Endometrial microvascular endothelial cells (primary cell): Measurements from ENCODE around the gene PFN3. TPM values are rescaled to one million over a fixed set of nuclear protein-coding genes. Genes with fewer than 3 reads are reported as not detected.

Experiments
- in situ Hi-C: cut with HindIII; loops from 2 replicates; pipeline ENCODE4 v1.10.0; 2017; ENCODE audit warnings: low sequenced_read_pairs, low pct_unique_long_range_greater_than_20kb; ENCODE audit errors: inconsistent ontology term
- total RNA-seq: library from RNA; depleted of rRNA; stranded (reverse); fragments of >200 nt; gene quantifications from one replicate; pipeline ENCODE4 v1.2.3, GENCODE V29; 2015; ENCODE audit errors: inconsistent ontology term

The PFN3 gene, protein sequence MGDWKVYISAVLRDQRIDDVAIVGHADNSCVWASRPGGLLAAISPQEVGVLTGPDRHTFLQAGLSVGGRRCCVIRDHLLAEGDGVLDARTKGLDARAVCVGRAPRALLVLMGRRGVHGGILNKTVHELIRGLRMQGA
- total RNA-seq, result not detected

DNA sequence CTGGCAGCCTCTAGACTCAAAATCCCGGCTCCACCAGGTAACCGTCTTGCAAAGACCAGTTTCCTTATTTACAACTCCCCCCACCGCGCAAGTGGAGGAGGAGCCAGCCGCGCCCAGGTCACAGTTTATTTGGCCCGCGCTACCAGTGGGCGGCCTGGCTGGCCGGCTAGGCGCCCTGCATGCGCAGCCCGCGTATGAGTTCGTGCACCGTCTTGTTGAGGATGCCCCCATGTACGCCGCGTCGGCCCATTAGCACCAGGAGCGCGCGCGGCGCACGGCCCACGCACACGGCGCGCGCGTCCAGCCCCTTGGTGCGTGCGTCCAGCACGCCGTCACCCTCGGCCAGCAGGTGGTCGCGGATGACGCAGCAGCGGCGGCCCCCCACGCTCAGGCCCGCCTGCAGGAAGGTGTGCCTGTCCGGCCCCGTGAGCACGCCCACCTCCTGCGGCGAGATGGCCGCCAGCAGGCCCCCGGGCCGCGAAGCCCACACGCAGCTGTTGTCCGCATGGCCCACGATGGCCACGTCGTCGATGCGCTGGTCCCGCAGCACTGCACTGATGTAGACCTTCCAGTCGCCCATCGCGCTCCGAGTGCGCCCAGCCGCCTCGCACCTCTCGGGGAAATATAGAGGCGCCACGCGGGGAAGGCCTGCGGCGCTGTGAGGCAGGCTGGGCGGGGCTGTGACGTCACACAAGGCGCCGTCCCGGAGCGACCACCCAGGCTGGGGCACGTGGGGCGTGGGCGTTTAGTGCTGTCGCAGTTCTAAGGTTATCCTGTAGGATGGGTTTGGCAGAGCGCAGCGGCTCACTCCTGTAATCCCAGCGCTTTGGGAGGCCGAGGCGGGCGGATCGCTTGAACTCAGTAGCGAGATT, at the start of gene PFN3:
Gene PFN3, minus strand, starts transcription at position 665 of the 872 bp plus-strand sequence. Its CDS starts 85 bp downstream, at position 580.
- in situ Hi-C loops, result no loop called here

DNA sequence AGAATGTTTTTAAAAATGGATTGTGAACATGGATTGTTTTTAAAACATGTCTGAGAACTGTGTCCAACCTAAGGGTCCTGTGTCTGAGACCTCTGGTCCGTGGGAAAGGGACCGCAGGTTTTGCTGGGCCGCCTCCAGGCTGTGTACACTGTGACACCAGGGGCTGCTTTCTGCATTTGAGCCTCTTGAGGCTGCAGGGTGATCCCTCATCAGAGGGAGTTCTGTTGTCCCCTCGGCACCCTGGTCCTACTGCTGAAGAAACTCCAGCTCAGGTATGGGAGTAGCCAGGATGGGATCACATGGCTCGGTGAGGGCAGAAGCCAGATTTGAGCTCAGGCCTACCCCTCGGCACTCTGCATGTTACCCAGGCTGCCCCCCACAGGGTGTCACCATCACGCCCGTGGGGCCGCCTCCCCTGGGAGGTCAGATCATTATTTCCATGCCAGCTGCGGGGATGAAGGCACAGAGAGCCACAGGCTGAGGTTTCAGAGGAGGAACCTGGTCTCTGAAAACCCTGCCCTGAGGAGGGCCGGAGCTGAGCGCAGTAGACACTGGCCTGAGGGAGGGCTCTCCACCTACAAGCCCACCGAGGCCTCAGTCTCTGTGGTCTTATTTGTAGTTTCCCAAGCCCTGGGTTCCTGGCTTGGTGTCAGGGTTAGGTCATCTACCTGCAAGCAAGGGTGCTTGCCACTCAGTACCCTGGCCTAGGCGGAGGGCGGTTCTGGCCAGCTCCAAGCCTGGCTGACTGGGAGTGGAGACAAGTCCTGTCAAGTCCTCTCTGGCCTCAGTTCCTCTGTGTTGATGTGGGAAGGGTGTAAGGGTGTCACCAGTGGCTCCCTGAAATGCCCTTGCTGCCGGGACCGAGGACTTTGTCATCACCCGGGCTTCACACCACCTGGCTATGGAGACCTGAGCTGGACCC, 48.9 kb upstream of the PFN3 start:
- in situ Hi-C loops, result loop anchor here (10.0 kb wide), 1 partner anchor 125 kb away; no protein-coding TSS in a partner anchor

DNA sequence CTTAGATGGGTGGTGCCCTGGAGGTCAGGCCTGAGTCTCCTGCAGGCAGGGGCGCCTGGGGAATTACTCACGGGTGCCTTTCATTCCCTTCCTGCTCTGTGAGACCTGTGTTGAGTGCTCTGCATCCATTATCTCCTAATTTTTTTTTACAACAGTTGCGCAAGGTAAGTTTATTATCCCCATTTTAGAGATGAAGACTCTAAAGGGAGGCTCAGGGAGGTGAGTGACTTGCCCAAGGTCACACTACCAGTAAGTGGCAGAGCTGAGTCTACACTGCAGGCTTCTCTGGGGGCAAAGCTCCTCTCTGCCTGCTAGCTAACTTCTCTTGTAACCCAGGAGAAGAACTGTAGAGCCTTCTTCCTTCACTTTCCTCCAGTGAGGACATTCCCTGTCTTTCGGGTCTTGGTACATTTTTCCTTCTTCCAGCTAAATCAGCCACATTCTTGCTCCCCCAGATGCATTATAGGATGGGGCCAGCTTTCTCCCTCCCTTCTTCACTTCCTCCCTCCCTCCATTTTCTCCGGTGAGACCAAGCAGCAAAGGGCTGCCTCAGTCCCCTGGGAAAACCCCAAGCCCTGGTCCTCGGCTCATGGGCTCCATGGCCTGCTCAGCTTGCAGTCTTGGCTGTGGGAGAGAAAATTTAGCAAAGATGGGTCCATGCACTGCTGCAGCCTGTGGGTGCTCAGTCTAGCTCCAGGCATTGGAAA, 47.9 kb upstream of the PFN3 start:
- in situ Hi-C loops, result loop anchor here (10.0 kb wide), 1 partner anchor 124 kb away; no protein-coding TSS in a partner anchor

DNA sequence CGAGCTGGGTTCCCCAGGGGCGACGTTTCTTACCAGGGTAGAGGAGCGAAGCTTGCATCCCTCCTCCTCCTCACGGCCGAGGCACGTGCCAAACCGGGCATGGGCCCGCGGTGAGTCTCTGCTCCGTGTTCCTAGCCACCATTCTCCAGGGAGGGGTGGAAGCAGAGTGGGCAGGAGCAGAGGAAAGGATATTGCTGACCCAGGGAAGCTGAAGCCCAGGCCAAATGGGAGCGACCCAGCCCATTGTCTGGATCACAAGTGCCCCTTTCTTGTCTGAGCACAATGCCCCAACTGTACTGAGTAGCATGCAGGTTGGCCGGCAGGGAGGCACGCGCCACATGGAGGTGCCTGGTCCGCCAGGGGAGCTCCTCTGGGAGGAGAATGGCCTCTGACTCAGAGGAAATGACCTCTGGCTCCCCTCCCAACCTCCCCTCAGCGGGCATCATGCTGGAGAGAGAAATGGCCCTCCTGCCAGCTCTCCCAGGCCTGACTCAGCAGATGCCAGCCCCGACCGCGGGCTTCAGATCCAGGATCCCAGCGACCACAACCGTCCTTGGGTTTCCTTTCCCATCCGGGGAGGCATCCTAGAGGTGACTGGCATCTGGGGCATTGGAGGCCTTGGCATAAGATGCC, 47.3 kb upstream of the PFN3 start:
- in situ Hi-C loops, result loop anchor here (10.0 kb wide), 1 partner anchor 123 kb away; no protein-coding TSS in a partner anchor

DNA sequence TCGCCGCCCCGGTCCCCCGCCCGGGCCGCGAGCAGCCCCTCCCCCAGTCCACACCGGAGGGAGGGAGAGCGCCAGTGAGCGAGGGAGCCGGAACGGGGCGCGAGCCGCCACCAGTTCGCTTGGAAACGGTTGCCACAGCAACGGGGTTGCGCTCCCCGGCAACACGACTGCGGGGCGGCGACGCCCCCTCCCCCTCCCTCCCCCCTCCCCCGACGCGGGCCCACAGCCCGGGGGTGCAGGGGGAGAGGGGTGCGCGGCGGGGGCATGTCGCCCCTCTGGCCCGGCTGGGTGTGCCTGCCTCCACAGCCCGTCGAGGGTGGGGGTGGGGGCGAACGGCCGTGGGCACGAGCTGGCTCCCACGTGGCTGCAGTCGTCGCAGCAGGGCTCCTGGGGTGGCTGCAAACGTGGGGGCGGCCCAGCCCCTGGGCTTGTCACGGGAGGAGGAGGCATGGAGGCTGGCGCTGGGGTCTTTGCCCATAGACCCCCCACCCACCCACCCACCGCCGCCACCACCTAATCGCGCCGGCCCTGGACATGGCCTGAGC, 46.7 kb upstream of the PFN3 start:
- in situ Hi-C loops, result loop anchor here (10.0 kb wide), 1 partner anchor 122 kb away; no protein-coding TSS in a partner anchor

DNA sequence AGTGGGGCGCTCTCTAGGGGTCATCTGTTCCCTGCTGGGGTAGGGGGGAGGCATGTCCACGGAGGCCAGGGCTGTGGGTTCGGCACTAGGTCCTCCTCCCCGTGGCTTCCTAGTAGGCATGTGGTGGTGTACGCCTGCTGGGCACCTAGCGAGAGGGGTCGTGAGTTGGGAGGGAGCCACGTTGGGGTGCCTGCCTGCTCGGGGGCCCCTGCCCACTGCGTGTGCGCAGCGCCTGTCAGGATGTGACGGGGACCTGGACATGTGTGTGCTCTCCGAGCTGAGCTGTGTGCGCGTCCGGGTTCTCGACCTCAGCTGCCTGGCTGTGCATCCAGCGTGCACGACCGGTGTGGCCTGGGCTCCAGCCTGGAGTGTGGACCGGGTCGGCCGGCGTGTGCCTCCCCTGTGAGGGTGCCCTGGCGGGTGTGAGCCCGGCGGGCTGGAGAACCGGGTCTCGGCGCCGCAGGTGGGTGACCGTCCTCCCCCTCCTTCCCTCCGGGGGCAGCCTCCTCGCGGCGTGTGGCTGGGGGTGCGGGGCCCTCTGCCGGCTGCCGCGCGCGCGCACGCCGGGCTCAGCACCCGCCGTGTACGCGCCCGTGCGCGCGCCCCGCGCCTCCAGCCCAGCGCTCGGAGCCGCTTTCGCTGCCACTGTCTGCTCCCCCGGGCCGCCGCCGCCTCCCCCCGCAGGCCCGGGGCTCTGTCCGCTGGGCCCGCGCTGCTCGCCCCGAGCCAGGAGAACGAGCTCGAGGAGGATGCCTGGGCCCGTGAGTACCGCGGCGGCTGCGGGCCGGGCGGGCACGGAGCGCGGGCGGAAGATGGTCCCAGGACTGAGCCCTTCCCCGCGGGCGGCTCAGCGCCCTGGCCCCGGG, 46.0 kb upstream of the PFN3 start, which contains the start of gene PRR7:
Gene PRR7, plus strand, starts transcription at position 615 of the 866 bp plus-strand sequence. CDS start 8,254 bp downstream, outside the sequence.
- in situ Hi-C loops, result loop anchor here (10.0 kb wide), 1 partner anchor 122 kb away; no protein-coding TSS in a partner anchor

DNA sequence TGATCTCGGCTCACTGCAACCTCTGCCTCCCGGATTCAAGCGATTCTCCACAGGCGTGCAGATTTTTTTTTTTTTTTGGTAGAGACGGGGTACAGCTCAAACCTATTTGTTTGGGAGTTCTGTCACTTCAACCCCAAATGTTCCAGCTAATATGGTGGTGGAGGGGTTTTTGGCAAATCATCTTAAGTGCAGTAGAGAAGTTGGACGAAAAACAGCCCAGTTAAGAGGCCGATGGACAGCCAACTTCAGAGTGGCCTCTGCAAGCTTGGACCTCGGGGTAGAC, 45.4 kb upstream of the PFN3 start:
- in situ Hi-C loops, result loop anchor here (10.0 kb wide), 1 partner anchor 121 kb away; no protein-coding TSS in a partner anchor

DNA sequence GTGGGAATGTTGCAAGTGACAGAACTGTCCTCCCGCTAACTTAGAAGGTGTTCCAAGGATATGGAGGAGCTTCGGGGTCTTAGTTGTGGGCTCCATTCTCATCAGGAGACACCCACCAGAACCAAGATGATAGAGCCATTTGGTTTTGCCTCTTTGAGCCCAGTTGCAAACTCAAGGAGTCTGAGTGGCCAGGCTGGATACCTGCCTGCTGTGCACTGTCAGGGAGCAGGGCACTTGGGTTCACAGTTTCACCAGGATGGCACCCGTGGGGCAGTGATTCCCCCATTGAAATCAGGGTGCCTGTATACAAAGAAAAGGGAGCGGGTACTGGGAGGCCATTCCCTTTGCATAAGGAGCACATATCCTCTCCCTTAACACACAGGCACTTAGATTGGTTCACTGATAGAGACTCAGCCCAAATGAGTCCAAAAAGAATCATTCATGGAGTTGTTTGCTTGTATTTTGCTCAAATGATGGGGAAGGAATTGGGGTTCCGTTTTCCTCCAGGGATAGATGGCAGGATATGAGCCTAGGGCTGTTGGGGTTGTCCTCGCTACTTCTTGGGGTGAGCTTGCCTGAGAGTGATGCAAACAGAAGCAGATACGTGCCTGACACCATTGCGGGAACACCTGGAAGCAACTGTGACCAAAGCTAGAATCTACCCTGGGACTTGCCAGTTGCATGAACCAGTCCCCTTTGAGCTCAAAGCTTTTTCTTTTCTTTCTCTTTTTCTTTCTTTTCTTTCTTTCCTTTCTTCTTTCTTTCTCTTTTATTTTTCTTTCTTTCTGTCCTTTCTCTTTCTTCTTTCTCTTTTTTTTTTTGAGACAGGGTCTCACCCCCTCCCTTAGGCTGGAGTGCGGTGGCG, 44.8 kb upstream of the PFN3 start:
- in situ Hi-C loops, result loop anchor here (10.0 kb wide), 1 partner anchor 120 kb away; no protein-coding TSS in a partner anchor

DNA sequence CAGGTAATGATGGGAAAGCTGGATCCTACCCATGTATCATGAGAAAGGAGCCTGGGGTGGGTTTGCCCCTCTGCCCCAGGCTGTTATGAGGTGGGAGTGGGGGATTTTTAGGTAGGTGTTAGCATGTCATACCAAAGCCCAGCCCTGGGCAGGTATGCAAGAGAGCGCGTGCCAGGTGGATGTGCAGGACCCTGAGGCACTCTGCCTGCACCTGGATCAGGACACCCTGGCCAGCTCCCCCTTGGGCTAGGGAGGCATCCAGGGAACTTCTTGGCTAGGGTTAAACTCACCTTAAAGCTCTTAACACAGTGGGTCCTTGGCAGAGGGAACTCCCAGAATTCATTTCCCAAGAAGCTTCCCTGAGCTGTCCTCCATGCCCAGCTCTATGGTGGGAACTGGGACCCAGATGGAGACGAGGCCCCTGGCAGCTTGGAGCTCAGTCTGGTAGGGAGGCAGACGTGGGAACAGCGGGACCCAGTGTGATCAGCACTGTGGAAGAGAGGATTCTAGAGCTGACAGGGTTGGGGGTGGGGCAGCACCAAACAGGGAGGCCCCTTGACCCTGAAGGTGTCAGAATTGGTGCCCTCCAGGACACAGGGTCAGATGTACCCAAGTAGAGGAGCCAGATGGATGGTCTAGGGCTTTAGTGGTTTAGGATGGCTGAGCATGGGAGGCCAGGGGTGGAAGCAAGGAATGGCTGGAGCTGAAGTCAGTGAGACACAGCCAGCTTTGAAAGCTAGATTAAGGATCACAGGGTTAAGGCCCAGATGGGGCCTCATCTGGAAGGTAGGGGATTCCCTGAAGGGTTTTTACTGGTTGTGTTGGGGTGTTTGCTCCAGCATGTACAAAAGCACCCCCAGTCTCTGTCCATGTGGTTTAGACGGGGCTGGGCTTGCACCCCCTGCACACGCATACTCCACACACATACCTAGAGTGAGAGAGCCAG, 43.9 kb upstream of the PFN3 start:
- in situ Hi-C loops, result loop anchor here (10.0 kb wide), 1 partner anchor 120 kb away; no protein-coding TSS in a partner anchor

DNA sequence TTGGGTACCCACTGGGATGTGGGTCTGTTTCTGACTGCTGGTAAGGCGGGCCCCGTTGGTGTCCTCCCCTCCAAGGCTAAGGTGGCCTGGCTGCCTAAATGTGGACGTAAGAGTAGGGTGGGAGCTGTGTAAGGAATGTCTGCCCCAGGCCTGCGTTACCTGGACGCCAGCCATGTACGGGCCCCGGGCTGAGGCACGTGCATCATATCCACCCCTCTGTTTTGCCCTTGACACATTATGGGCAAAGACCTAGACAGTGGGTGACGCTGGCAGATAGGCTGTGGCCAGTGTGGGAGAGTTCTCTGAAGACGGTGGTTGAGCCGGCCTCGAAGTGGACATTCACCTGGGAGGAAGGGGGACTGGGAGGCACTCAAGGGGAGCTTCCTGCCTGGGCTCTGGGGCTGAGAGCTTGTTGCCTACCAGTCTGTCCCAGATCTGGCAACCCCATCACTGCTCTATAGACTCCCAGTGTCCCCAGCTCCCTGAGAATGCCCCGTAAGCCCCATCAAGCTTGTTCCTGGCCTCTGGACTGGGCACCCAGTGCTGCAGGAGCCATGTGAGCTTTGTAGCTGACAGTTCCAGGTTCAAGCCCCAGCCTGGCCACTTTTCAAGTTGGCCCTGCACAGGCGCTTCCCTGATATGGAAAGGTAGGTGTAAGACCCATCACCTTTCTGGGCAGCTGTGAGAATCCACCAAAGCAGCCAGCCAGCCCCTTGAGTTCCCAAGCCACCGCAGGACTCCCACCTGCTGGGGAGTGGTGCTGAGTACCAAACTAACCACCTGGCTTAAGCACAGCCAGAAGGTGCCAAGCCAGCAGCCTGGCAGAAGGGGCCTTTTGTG, 42.9 kb upstream of the PFN3 start:
- in situ Hi-C loops, result loop anchor here (10.0 kb wide), 1 partner anchor 119 kb away; no protein-coding TSS in a partner anchor

DNA sequence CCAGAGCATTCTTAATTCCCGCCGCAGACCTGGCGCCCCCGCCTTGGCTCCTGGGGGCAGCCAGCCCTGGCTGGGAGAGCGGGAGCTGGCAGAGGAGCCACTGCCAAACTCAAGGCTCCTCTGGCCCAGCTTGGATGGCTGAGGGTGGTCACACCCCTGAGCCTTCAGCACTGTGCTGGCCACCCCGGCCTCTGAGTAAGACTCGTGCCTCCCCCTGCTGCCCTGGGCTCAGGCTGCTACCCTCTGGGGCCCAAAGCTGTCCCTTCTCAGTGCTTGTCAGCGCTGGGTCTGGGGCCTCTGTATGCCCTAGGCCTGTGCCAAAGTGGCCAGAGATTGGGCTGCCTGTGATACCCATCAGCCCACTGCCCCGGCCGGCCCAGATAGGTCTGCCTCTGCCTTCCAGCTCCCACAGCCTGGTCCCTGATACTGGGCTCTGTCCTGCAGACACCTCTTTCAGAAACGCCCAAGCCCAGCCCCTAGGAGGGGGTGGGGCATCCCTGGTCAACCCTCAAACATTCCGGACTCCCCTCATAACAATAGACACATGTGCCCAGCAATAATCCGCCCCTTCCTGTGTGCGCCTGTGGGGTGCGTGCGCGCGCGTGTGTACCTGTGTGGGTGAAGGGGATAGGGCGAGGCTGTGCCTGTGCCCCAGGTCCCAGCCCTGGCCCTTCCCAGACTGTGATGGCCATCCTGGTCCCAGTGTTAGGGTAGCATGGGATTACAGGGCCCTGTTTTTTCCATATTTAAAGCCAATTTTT, 41.8 kb upstream of the PFN3 start:
- in situ Hi-C loops, result loop anchor here (10.0 kb wide), 1 partner anchor 117 kb away; no protein-coding TSS in a partner anchor

DNA sequence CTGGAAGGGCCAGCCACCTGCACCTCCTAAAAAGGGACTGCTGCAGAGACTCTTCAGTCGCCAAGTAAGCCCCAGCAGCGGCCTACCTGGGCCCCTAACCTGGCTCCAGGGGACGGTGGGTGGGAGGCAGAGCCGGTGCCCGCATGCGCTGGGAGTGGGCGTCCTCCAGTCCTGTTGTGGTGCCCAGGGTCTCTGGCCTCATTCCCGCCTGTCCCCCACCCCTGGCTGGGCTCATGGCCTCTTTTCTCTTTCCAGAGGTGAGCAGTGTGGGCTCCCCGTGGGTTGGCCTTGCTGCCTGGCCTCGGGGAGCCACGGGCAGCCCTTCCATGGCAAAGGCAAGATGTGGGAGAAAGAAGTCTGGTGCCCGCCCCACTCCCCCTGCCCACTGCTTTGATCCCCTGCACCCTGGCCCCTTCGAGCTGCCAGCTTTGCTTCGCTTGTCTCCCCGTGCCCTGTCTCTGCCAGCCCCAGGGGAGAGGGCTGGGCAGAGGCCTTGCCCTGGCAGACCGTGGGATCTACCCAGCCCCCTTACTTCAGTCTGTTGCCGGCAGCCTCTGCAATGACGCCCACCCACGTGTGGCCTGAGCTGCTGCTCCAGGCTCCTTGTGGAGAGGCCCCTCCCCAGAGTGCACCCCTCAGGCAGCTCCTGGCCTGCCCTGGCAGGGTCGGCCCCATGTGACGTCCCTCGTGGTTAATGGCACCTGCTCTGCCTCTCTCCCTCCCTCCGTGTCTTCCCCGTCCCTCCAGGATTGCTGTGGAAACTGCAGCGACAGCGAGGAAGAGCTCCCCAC, 40.7 kb upstream of the PFN3 start:
- in situ Hi-C loops, result loop anchor here (10.0 kb wide), 1 partner anchor 116 kb away; no protein-coding TSS in a partner anchor
